Fibroblast of peridontal ligament (primary cell): ENCODE results near the gene PRR23B.
"Not testable (repeated sequence)": the region's sequence is repeated elsewhere in the genome, so short reads cannot be mapped to it uniquely, and the experiment has no call there.

Source experiments
- DNase-seq: peaks from one replicate; pipeline ENCODE4 v3.0.0-alpha.2; 2010; ENCODE audit errors: extremely low read depth

The PRR23B gene

DNA sequence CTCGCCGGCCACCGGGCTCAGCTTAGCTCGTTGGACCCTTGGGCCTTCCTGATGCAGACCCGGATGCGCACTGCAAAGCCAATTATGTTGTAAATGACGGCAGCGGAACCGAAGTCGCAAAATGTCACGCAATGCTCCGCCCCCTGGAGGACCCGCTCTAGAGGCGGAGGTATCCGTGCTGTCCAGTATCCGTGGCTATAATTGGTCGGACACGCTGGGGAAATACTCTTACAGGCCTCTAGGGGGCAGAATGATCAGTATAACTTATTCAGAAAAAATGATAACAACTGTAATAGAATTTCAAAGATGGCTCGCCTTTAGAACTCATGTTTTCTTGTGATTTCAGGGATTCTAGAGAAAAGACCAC is at the start of gene PRR23B:
TSS of gene PRR23B (minus strand) at position 59 of the 367 bp plus-strand sequence. CDS start 265 bp downstream, outside the sequence.
- no peak for DNase-seq

GRCh38 chr3:139062918-139063317 is 42.2 kb upstream of the PRR23B start:
- no peak for DNase-seq

DNA sequence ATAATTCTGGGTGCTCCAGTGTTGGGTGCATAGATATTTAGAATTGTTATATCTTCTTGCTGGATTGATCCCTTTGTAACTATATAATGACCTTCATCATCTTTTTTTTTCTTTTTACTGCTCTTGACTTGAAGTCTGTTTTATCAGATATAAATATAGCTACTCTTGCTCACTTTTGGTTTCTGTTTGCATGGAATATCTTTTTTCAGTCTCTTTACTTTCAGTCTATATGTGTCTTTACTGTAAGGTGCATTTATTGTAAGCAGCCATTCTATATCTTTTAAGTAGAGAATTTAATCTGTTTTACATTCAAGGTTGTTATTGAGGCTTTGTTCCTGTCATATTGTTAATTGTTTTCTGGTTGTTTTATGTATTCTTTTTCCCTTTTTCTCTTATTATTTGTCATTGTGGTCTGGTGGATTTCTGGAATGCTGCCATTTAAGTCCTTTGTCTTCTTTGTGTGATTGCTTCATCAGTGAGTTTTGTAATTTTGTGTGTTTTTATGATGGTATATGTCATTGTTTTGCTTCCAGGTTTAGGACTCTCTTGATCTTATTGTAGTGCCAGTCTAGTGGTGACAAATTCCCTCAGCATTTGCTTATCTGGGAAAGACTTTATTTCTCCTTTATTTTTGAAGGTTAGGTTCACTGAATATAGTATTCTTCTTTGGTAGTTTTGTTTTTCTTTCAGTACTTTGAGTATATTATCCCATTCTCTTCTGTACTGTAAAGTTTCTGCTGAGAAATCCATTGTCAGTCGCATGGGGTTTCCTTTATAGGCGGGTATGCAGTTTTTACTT is 32.3 kb upstream of the PRR23B start:
- DNase-seq = no peak

GRCh38 chr3:139044366-139045210 is 23.9 kb upstream of the PRR23B start, which contains the start of gene PRR23C:
TSS of gene PRR23C (minus strand) at chr3:139044892. CDS start at chr3:139044620, 272 bp downstream.
- DNase-seq = no peak

DNA sequence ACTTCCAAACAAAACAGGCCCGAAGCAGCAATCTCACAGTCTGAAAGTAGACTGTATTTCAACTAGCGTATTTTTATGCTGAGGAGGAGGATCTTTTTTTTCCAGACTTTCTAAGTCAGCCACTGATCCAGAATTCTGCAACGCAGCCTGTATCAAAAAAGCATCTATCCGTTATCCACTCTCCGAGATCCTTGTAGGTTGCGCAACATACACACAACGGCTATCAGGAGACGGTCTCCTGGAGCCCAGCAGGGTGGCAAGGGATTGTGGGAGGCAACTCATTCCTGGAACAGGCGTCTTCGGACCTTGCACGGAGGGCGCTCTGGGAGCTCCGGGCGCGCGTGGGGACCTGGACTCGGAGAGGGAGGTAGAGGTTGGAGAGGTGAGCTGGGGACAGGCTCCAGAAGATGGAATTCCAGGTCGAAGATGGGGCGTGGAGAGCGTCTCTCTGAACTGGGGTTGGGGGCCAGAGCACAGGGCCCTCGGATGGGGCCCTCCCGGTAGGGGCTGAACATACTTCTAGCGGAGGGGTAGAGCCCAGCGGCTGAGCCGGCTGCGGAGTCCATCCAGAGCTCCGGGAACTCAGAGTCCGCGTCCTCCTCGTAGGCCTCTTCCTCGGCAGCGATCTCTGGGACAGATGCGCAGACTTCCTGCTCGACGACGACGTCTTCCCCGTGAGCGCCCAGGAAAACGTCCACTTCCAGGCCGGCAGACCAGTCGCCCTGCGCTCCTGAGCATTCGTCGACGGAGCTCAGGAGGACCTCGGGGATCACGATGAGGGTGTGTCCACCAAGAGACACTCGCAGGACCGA is 23.0 kb upstream of the PRR23B start:
- no peak for DNase-seq

- no peak for DNase-seq
Measured at GRCh38 chr3:139037478-139037877, 16.8 kb upstream of the PRR23B start.

DNA sequence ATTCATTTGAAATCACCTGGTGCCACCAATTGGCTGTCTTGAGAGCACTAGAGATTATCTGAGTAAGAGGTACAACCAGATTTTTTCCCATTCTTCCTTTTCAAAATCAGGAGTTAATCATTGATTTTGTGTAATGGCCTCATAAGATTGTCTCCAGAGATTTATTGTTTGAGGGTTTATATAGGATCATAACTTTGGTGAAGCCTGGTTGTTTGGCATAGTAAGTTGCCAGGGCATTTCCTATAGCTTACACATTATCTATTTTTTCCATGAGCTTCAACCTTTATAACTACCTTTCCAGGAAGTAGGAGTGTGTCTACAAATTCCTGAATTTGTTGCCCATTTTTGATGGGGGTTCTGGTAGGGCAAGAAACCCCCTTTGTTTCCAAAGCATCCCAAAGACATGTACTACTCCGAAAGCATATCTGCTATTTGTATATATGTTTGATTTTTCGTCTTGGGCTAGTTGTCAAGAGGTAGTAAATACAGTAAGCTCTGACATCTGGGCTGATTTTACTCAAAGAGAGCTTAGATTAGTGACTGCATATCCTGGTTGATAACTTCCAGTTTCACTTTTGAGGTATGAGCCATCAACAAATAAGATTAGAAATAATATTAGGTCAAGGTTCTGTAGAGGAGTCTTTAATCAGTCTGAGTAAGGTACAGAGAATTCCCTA is 11.7 kb upstream of the PRR23B start:
- DNase-seq = no peak

DNA sequence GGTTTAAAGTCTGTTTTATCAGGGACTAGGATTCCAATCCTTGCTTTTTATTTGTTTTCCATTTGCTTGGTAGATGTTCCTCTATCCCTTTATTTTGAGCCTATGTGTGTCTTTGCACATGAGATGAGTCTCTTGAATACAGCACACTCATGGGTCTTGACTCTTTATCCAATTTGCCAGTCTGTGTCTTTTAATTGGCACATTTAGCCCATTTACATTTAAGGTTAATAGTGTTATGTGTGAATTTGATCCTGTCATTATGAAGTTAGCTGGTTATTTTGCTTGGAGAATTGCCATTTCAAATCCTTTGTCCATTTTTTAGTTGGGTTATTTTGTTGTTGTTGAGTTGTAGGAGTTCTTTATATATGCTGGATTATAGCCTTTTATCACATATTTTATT is 9.8 kb upstream of the PRR23B start:
- DNase-seq = not testable (repeated sequence)

DNA sequence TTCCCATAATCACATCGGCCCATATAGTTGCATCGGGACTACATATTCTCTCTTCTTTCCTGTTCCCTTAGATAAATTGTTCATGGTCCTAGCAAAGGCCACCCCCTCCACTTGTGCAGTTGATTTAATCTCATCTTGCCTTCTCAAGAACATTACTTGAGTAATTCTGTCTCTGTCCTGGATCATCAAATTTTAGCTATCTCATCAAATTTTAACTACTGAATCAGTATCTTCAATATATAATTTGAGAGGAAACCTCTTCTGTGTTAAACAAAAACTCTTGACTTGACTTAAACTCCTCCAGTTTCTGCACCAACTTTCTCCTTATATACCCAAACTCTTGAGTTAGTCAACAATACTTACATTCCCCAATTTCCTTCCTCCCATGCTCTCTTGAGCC is 4.2 kb upstream of the PRR23B start:
- DNase-seq = no peak

DNA sequence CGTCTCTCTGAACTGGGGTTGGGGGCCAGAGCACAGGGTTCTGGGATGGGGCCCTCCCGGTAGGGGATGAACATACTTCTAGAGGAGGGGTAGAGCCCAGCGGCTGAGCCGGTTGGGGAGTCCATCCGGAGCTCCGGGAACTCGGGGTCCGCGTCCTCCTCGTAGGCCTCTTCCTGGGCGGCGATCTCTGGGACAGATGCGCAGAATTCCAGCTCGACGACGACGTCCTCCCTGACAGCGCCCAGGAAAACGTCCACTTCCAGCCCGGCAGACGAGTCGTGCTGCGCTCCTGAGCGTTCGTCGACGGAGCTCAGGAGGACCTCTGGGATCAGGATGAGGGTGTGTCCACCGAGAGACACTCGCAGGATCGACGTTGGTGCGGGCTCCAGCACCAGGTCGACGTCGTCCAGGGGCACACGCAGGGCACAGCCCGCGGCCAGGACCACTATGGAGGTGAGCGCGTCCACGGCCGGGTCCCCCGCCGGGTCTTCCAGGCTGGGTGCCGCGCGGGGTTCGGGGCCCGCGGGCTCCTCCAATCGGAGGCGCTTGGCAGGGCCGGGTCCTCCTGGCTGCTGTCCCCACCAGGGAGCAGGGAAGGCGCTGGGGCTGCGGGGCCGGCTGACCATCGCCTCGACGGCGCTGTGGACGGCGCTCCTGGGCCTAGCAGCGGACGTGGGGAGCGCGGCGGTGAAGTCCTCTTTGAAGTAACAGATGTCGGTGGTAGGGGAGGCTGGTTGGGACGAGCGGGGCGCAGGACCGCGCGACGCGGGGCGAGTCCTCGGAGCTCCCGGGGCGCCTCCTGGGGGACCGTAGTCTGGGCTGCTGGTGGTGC is 474 bp downstream of the PRR23B start:
- DNase-seq = no peak

DNA sequence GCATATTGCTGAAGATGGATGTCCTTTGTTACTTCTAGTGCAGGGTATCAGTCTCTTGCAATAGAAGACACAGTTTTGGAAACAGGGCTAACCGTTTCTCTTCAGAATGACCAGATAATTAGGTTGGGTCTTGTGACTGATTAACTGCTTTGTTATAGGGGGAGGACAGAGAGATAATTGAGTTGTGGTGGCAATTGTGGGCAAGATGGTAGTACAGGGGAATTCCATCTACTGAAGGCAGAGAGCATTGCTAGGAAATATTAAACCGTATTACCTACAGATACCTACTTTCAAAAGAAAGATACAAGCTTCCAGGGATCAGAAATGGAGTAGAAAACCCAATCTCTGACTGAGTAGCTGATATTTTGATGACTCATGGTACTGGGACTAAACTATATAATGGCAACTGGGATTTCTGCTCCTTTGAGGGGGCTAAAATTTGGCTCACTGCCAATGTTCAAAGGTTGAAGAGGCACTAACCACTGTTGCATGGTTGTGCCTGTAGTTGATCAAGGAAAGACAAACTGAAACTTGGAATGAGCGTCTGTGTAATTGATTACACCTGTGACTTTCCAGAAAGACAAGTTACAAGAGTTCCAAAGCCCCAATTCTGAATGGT is 4.2 kb downstream of the PRR23B start:
- no peak for DNase-seq

DNA sequence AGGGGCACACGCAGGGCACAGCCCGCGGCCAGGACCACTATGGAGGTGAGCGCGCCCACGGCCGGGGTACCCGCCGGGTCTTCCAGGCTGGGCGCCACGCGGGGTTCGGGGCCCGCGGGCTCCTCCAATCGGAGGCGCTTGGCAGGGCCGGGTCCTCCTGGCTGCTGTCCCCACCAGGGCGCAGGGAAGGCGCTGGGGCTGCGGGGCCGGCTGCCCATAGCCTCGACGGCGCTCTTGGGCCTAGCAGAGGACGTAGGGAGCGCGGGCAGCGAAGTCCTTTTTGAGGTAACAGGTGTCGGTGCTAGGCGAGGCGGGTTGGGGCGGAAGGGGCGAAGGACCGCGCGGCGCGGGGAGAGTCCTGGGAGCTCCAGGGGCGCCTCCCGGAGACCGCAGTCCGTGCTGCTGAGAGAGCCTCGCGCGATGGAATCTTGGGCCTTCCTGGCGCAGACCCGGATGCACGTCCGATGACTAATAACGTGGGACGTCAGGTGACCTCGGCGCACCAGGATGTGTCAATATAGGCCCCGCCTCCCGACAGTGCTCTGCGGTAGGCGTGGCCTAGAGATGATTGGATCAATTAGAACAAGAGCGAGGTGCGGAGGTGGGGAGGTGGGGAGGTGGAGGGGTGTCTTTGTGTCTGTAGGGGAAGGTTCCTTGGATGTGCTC is 14.5 kb downstream of the PRR23B start, which contains the start of gene PRR23A:
TSS of gene PRR23A (minus strand) at position 218 of the 666 bp plus-strand sequence. CDS start at position 218, 0 bp downstream.
- no peak for DNase-seq

DNA sequence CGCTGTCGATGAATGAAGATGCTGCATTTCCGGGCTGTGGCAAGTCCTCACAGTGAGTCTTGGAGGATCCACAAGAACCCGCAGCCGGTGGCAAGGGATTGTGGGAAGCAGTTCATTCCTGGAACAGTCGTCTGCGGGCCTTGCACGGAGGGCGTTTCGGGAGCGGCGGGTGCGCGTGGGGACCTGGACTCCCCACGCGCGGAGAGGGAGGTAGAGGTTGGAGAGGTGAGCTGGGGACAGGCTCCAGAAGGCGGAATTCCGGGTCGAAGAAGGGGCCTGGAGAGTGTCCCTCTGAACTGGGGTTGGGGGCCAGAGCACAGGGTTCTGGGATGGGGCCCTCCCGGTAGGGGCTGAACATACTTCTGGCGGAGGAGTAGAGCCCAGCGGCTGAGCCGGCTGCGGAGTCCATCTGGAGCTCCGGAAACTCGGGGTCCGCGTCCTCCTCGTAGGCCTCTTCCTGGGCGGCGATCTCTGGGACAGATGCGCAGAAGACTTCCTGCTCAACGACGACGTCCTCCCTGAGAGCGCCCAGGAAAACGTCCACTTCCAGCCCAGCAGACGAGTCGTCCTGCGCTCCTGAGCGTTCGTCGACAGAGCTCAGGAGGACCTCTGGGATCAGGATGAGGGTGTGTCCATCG is 15.3 kb downstream of the PRR23B start:
- DNase-seq = no peak

DNA sequence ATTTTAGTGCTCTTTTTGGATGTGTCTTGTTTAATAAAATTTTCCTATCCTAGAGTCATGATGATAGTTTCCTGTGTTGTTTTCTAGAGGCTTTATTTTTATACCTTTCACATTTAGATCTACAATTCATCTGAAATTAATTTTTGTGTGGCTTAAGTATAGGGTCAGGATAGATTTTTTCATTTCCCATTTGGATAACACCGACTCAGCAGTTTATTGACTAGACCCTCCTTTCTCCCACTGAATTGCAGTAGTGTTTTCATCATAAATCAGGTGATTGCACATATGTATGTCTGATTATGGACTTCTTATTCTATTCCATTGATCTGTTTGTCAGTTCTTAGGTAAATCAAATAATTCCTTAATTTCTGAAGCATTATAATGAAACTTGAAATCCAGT is 25.0 kb downstream of the PRR23B start:
- DNase-seq = no peak

DNA sequence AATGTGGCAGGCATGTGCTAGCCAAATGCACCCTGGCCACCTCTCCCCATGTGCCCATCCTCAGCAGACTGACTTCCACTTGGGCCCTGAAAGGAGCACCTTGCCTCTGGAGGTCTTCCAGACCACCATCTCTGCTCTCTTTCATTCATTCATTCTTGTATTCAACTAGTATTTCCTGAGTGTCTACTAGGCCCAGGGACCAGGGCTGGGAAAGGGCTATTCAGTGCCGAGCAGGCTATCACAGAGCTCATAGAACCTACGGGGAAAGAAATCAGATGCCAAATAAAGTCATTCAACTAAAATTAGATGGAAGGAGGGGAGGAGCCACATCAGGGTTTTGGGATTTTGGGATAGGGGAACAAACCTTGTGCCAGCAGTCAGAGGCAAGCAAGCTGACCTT is 33.5 kb downstream of the PRR23B start:
- DNase-seq = no peak

- DNase-seq = no peak
Measured at GRCh38 chr3:138985932-138986331, 34.8 kb downstream of the PRR23B start.

DNA sequence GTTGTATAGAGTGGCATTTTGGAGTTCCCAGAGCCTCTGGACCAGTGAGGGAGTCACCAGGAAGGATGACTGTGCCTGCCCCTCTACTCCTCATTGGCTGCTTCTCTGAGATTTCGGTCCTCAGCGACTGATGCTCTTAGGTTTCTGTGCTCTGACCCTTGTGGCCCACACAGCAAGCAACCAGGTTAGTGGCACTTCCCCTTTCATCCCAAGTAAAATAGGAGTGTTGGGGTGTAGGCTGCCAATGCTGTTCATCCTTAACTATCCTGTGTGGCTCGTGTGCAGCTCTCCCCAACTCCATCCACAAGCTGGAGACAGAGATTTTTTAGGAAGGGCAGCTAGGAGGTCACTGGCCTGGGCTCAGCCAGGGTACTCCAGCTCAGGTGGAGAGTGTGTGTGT is 35.9 kb downstream of the PRR23B start:
- DNase-seq = no peak

DNA sequence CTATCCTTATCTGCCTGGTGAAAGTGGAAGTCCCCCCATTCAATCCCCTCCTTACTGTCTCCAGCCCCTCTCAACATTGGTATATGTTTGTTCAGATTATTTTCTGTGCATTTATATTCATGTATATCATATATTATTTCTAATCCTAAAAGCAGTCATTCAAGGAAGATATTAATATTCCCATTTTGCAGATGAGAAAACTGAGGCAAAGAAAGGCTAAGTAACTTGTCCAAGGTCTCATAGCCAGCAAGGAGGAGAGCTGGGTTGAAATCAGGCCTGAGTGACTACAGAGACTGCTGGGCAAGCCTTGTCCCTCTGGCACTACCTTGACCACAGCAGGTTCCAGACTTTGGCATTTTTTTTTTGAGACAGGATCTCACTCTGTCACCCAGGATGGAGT is 44.7 kb downstream of the PRR23B start:
- no peak for DNase-seq

- DNase-seq = no peak
Measured at GRCh38 chr3:138975351-138975750, 45.4 kb downstream of the PRR23B start.
